ENCODE measurements around the gene TCF19.

TCF19 gene

GRCh38 chr6:31154436-31154835 lies 4.0 kb upstream of the TCF19 start:
- H3K4me3 ChIP-seq (ENCODE audit: low read length) = no peak overlapping the region
- no peak for TF ChIP-seq CTCF (IDR thresholded peaks at IDR 0.05; ENCODE audit: insufficient read depth, low read depth, low read length, missing control alignments)
- no peak for DNase-seq (ENCODE audit: low read depth)

GRCh38 chr6:31156641-31157040 lies 1.7 kb upstream of the TCF19 start:
- no peak for DNase-seq (ENCODE audit: low read depth)
- TF ChIP-seq CTCF (IDR thresholded peaks at IDR 0.05; ENCODE audit: insufficient read depth, low read depth, low read length, missing control alignments) = no peak
- H3K4me3 ChIP-seq (ENCODE audit: low read length) = no peak overlapping the region

DNA sequence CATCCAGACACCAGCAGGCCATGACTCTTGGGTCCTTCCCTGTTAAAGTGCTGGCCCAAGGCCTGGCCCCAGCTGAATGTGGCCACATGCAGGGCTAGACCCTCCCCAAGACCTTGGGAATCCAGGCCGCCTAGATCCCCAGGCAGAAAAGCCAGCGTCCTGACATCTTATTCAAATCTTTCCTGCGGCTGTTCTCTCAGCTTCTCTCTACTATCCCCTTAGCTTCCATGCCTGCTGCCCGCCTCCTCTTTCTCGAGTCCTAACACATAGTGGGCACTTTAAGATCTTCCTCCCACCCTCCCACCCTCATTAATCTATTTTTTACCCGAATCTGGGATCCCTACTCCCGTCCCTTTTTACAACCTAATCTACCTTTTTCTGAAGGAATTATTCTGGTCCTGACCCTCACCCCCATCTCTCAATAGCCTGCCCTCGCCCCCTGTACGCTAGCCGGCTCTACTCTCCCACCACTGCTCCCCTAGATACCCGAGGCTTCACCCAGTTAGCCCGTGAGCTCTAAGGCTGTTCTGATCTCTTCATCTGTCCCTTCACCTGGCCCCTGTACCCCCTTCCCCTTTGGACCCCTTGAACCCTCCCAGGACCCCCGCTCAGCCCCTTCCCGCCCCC lies 763 bp upstream of the TCF19 start, which contains the start of gene CCHCR1:
CCHCR1 (minus strand) TSS at position 290 of the 627 bp plus-strand sequence; CDS start at position 88, 202 bp downstream.
- peak within 1 kb of the TSS; percentile 84 for H3K4me3 ChIP-seq (ENCODE audit: low read length)
- no peak for TF ChIP-seq CTCF (IDR thresholded peaks at IDR 0.05; ENCODE audit: insufficient read depth, low read depth, low read length, missing control alignments)
- DNase-seq (ENCODE audit: low read depth) = no peak

DNA sequence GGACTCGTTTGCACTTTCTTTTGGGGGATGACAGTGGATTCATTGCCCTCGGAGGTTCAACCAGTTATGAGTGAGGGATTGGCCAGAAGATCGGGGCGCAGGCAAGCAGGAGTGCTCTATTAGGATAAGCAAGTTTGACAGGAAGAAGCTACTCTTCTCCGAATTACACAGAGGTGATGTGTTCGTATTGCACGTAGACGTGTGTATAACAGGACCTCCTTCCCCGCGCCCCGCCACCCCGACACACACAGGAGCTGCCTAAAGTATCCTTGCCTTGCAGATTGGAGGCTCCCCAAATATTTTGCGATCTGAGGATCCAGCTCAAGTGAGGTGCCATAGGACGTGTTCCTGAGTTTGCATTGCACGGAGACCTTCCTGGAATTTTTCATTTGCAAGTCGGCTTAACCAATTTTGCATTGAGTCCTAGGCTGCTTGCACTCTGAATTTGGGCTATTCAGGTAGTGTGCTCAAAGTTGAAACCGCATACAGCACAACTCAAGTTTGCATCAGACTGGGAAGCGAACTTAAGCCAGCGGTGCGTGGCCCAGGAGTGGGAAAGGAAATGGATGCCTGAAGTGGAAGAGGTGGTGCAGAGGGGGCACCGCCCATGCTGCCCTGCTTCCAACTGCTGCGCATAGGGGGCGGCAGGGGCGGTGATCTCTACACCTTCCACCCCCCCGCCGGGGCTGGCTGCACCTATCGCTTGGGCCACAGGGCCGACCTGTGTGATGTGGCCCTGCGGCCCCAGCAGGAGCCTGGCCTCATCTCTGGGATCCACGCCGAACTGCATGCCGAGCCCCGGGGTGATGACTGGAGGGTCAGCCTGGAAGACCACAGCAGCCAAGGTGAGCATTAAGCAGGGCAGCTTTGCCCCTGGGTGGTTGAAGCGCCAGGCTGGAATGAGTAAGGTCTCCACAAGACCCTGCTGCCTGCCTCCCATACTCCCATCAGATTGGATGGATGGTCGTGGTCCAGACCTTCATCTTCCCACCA lies 770 bp downstream of the TCF19 start:
- peak overlapping the region; percentile 84 for H3K4me3 ChIP-seq (ENCODE audit: low read length)
- peak; percentile 66 for DNase-seq (ENCODE audit: low read depth)
- TF ChIP-seq CTCF (IDR thresholded peaks at IDR 0.05; ENCODE audit: insufficient read depth, low read depth, low read length, missing control alignments) = no peak

DNA sequence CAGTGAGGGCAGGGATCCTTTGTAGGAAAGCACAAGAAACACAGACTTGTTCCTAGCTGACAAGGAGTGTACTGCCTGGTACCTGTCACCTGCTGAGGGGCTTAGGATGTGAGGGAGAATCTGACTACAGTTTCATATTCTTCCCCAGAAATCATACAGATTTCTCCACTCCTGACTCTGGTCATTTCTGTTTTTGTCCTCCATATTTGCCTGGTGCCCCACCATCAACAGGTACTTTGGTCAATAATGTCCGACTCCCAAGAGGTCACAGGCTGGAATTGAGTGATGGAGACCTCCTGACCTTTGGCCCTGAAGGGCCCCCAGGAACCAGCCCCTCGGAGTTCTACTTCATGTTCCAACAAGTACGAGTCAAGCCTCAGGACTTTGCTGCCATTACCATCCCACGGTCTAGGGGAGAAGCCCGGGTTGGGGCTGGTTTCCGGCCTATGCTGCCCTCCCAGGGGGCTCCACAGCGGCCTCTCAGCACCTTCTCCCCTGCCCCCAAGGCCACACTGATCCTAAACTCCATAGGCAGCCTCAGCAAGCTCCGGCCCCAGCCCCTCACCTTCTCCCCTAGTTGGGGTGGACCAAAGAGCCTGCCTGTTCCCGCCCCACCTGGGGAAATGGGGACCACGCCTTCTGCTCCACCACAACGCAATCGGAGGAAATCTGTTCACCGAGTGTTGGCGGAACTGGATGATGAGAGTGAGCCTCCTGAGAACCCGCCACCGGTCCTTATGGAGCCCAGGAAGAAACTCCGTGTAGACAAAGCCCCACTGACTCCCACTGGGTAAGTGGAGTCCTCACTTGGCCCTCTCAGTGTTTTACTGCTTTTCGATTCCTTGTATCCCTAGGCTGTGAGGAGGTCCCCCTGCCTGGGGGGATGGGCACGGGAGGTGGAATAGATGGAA lies 3.1 kb downstream of the TCF19 start:
- no peak overlapping the region for H3K4me3 ChIP-seq (ENCODE audit: low read length)
- no peak for DNase-seq (ENCODE audit: low read depth)
- TF ChIP-seq CTCF (IDR thresholded peaks at IDR 0.05; ENCODE audit: insufficient read depth, low read depth, low read length, missing control alignments) = no peak

- no peak overlapping the region for H3K4me3 ChIP-seq (ENCODE audit: low read length)
- DNase-seq (ENCODE audit: low read depth) = no peak
- no peak for TF ChIP-seq CTCF (IDR thresholded peaks at IDR 0.05; ENCODE audit: insufficient read depth, low read depth, low read length, missing control alignments)
Observed at GRCh38 chr6:31162463-31163165, 4.2 kb downstream of the TCF19 start.
